Activated naive CD8-positive, alpha-beta T cell treated with anti-CD3 and anti-CD28 coated beads for 36 hours (primary cell): ENCODE data around the gene IL22RA1. TPM values are rescaled to one million over a fixed set of nuclear protein-coding genes. Genes with fewer than 3 reads are reported as not detected.

Experiments used
- DNase-seq: peaks from one replicate; pipeline ENCODE4 v3.0.0; 2021
- H3K27ac Mint-ChIP-seq: one replicate; pipeline ENCODE4 v1.8.0; 2022; ENCODE audit warnings: mild to moderate bottlenecking, moderate library complexity, mixed read lengths
- H3K27me3 Mint-ChIP-seq: one replicate; pipeline ENCODE4 v1.8.0; 2022; ENCODE audit warnings: mild to moderate bottlenecking, mixed read lengths
- H3K36me3 Mint-ChIP-seq: one replicate; pipeline ENCODE4 v1.8.0; 2021; ENCODE audit warnings: mild to moderate bottlenecking, mixed read lengths
- H3K4me1 Mint-ChIP-seq: one replicate; pipeline ENCODE4 v1.8.0; 2021; ENCODE audit warnings: mixed read lengths
- H3K4me3 Mint-ChIP-seq: one replicate; pipeline ENCODE4 v1.8.0; 2022; ENCODE audit warnings: mild to moderate bottlenecking, moderate library complexity, mixed read lengths
- H3K9me3 Mint-ChIP-seq: one replicate; pipeline ENCODE4 v1.8.0; 2022; ENCODE audit warnings: mixed read lengths
- total RNA-seq, 2 experiments: library from RNA; stranded (reverse); gene quantifications; one replicate each; pipeline ENCODE4 v1.2.3, GENCODE V29; 2021

The IL22RA1 gene
- total RNA-seq, 2 experiments from 2014 or later, result not detected

- H3K27me3 Mint-ChIP-seq, result no peaks in the 10 kb centered on the region
- H3K4me1 Mint-ChIP-seq, result no peaks in the 10 kb centered on the region
- H3K27ac Mint-ChIP-seq, result no peak overlapping the region
- H3K36me3 Mint-ChIP-seq, result no peaks in the 10 kb centered on the region
- DNase-seq, result no peak
- no peaks in the 10 kb centered on the region for H3K9me3 Mint-ChIP-seq
- H3K4me3 Mint-ChIP-seq, result no peak overlapping the region
Measured at GRCh38 chr1:24105368-24106160, 37.4 kb downstream of the IL22RA1 start.

GRCh38 chr1:24104854-24105253 is 38.1 kb downstream of the IL22RA1 start:
- Mint-ChIP-seq H3K27me3 (no peaks in the 10 kb centered on the region), H3K36me3 (no peaks in the 10 kb centered on the region), H3K4me1 (no peaks in the 10 kb centered on the region), H3K4me3 (no peak overlapping the region), H3K9me3 (no peaks in the 10 kb centered on the region), H3K27ac (no peak overlapping the region)
- DNase-seq, result no peak

- Mint-ChIP-seq H3K4me3 (no peak overlapping the region), H3K27ac (no peak overlapping the region), H3K36me3 (no peaks in the 10 kb centered on the region), H3K27me3 (no peaks in the 10 kb centered on the region), H3K9me3 (no peaks in the 10 kb centered on the region), H3K4me1 (no peaks in the 10 kb centered on the region)
- no peak for DNase-seq
Measured at GRCh38 chr1:24103879-24104278, 39.1 kb downstream of the IL22RA1 start.

- H3K9me3 Mint-ChIP-seq, result no peaks in the 10 kb centered on the region
- no peaks in the 10 kb centered on the region for H3K27me3 Mint-ChIP-seq
- H3K4me3 Mint-ChIP-seq, result no peak overlapping the region
- no peak overlapping the region for H3K27ac Mint-ChIP-seq
- H3K4me1 Mint-ChIP-seq, result no peaks in the 10 kb centered on the region
- no peak for DNase-seq
- H3K36me3 Mint-ChIP-seq, result no peaks in the 10 kb centered on the region
Measured at GRCh38 chr1:24103408-24103807, 39.5 kb downstream of the IL22RA1 start.

- Mint-ChIP-seq H3K9me3 (no peaks in the 10 kb centered on the region), H3K27me3 (no peaks in the 10 kb centered on the region), H3K4me3 (no peak overlapping the region), H3K36me3 (no peaks in the 10 kb centered on the region), H3K4me1 (no peaks in the 10 kb centered on the region), H3K27ac (no peak overlapping the region)
- DNase-seq, result no peak
Measured at GRCh38 chr1:24102961-24103360, 40.0 kb downstream of the IL22RA1 start.

GRCh38 chr1:24101796-24102586 is 40.9 kb downstream of the IL22RA1 start:
- H3K4me1 Mint-ChIP-seq, result no peaks in the 10 kb centered on the region
- no peak overlapping the region for H3K4me3 Mint-ChIP-seq
- H3K27me3 Mint-ChIP-seq, result no peaks in the 10 kb centered on the region
- H3K27ac Mint-ChIP-seq, result no peak overlapping the region
- no peaks in the 10 kb centered on the region for H3K36me3 Mint-ChIP-seq
- no peak for DNase-seq
- no peaks in the 10 kb centered on the region for H3K9me3 Mint-ChIP-seq

- Mint-ChIP-seq H3K36me3 (no peaks in the 10 kb centered on the region), H3K9me3 (no peaks in the 10 kb centered on the region), H3K4me3 (no peak overlapping the region), H3K27ac (no peak overlapping the region), H3K27me3 (no peaks in the 10 kb centered on the region), H3K4me1 (no peaks in the 10 kb centered on the region)
- no peak for DNase-seq
Measured at GRCh38 chr1:24100945-24101737, 41.8 kb downstream of the IL22RA1 start.

- Mint-ChIP-seq H3K27ac (no peak overlapping the region), H3K27me3 (no peaks in the 10 kb centered on the region), H3K4me1 (no peaks in the 10 kb centered on the region), H3K36me3 (no peaks in the 10 kb centered on the region), H3K4me3 (no peak overlapping the region), H3K9me3 (no peaks in the 10 kb centered on the region)
- DNase-seq, result no peak
Measured at GRCh38 chr1:24098943-24099638, 43.8 kb downstream of the IL22RA1 start.

GRCh38 chr1:24098102-24098501 is 44.8 kb downstream of the IL22RA1 start:
- H3K27me3 Mint-ChIP-seq, result no peaks in the 10 kb centered on the region
- H3K9me3 Mint-ChIP-seq, result no peaks in the 10 kb centered on the region

GRCh38 chr1:24097663-24098062 is 45.3 kb downstream of the IL22RA1 start:
- no peak overlapping the region for H3K27ac Mint-ChIP-seq
- H3K36me3 Mint-ChIP-seq, result no peaks in the 10 kb centered on the region
- no peak for DNase-seq
- no peaks in the 10 kb centered on the region for H3K27me3 Mint-ChIP-seq
- H3K4me1 Mint-ChIP-seq, result no peaks in the 10 kb centered on the region
- H3K4me3 Mint-ChIP-seq, result no peak overlapping the region
- H3K9me3 Mint-ChIP-seq, result no peaks in the 10 kb centered on the region

More at GRCh38 chr1:24098102-24098501, 44.8 kb downstream of the IL22RA1 start:
- Mint-ChIP-seq H3K36me3 (no peaks in the 10 kb centered on the region), H3K27ac (no peak overlapping the region), H3K4me1 (no peaks in the 10 kb centered on the region), H3K4me3 (no peak overlapping the region)
- no peak for DNase-seq

- Mint-ChIP-seq H3K27me3 (no peaks in the 10 kb centered on the region), H3K9me3 (no peaks in the 10 kb centered on the region), H3K36me3 (no peaks in the 10 kb centered on the region), H3K4me3 (no peak overlapping the region), H3K27ac (no peak overlapping the region), H3K4me1 (no peaks in the 10 kb centered on the region)
- DNase-seq, result no peak
Measured at GRCh38 chr1:24096739-24097103, 46.2 kb downstream of the IL22RA1 start.

GRCh38 chr1:24096009-24096738 is 46.8 kb downstream of the IL22RA1 start:
- Mint-ChIP-seq H3K27ac (no peak overlapping the region), H3K36me3 (no peaks in the 10 kb centered on the region), H3K9me3 (no peaks in the 10 kb centered on the region), H3K4me3 (no peak overlapping the region), H3K4me1 (no peaks in the 10 kb centered on the region), H3K27me3 (no peaks in the 10 kb centered on the region)
- DNase-seq, result no peak

- Mint-ChIP-seq H3K9me3 (no peaks in the 10 kb centered on the region), H3K36me3 (no peaks in the 10 kb centered on the region), H3K4me3 (no peak overlapping the region), H3K4me1 (no peaks in the 10 kb centered on the region), H3K27ac (no peak overlapping the region), H3K27me3 (no peaks in the 10 kb centered on the region)
- no peak for DNase-seq
Measured at GRCh38 chr1:24095140-24095859, 47.6 kb downstream of the IL22RA1 start.

- H3K4me1 Mint-ChIP-seq, result no peaks in the 10 kb centered on the region
- no peak overlapping the region for H3K4me3 Mint-ChIP-seq
- no peaks in the 10 kb centered on the region for H3K9me3 Mint-ChIP-seq
- no peak for DNase-seq
- H3K27me3 Mint-ChIP-seq, result no peaks in the 10 kb centered on the region
- no peaks in the 10 kb centered on the region for H3K36me3 Mint-ChIP-seq
- H3K27ac Mint-ChIP-seq, result no peak overlapping the region
Measured at GRCh38 chr1:24094554-24094953, 48.4 kb downstream of the IL22RA1 start.
